CD4-positive, CD25-positive, alpha-beta regulatory T cell (primary cell): ENCODE results near the gene BANP. TPM values are rescaled to one million over a fixed set of nuclear protein-coding genes. Genes with fewer than 3 reads are reported as not detected.
A peak's percentile ranks its signal among the peaks of the same experiment; 100 is the strongest.
"Not testable (repeated sequence)": the region's sequence is repeated elsewhere in the genome, so short reads cannot be mapped to it uniquely, and the experiment has no call there.

ENCODE experiments used
- ATAC-seq, 2 donors: fragments of 150-1000 bp; cut with Tn5 transposase; one replicate each; pipeline ENCODE4 v1.10.0; 2021; ENCODE audit warnings: low read depth in 2 of 2, moderate number of reproducible peaks in 2 of 2, moderate library complexity in 1 of 2
- DNase-seq, 3 donors: peaks; one replicate each; pipeline versions ENCODE4 v3.0.0 to v3.0.0-alpha.2; 2012 to 2022; ENCODE audit warnings: mixed read lengths in 1 of 3
- H3K27ac ChIP-seq: one replicate; pipeline ENCODE4 v1.7.0; 2013; ENCODE audit warnings: mild to moderate bottlenecking, low read length; ENCODE audit not compliant: insufficient read depth, poor library complexity, severe bottlenecking
- H3K27me3 ChIP-seq: one replicate; pipeline ENCODE4 v1.7.0; 2013; ENCODE audit warnings: low read length; ENCODE audit not compliant: control insufficient read depth, insufficient read depth
- H3K36me3 ChIP-seq: one replicate; pipeline ENCODE4 v1.7.0; 2013; ENCODE audit warnings: mild to moderate bottlenecking, low read length, moderate library complexity; ENCODE audit not compliant: control insufficient read depth, insufficient read depth
- H3K4me1 ChIP-seq: 2 replicates; pipeline ENCODE4 v1.7.0; 2013; ENCODE audit warnings: mild to moderate bottlenecking, low read length; ENCODE audit not compliant: insufficient read depth, control insufficient read depth, poor library complexity, severe bottlenecking
- H3K4me3 ChIP-seq: one replicate; pipeline ENCODE4 v1.7.0; 2013; ENCODE audit warnings: low read depth, mild to moderate bottlenecking, low read length, moderate library complexity
- H3K9me3 ChIP-seq, 2 experiments: 1 replicate in 1 of 2; 2 replicates in 1 of 2; pipeline ENCODE4 v1.7.0; 2013; ENCODE audit warnings: low read length in 2 of 2, mild to moderate bottlenecking in 1 of 2, moderate library complexity in 1 of 2; ENCODE audit not compliant: control insufficient read depth in 2 of 2
- H3K27ac Mint-ChIP-seq, 3 donors: one replicate each; pipeline ENCODE4 v1.8.0; 2020 to 2022; ENCODE audit warnings: mild to moderate bottlenecking in 3 of 3, mixed read lengths in 3 of 3, moderate library complexity in 2 of 3
- H3K27me3 Mint-ChIP-seq: one replicate; pipeline ENCODE4 v1.8.0; 2022; ENCODE audit warnings: mild to moderate bottlenecking, mixed read lengths
- H3K36me3 Mint-ChIP-seq: one replicate; pipeline ENCODE4 v1.8.0; 2020; ENCODE audit warnings: mixed read lengths
- H3K4me1 Mint-ChIP-seq, 4 donors: one replicate each; pipeline ENCODE4 v1.8.0; 2020 to 2022; ENCODE audit warnings: mixed read lengths in 4 of 4, mild to moderate bottlenecking in 1 of 4
- H3K4me3 Mint-ChIP-seq, 4 donors: one replicate each; pipeline ENCODE4 v1.8.0; 2020 to 2022; ENCODE audit warnings: mild to moderate bottlenecking in 4 of 4, mixed read lengths in 4 of 4, moderate library complexity in 3 of 4
- H3K9me3 Mint-ChIP-seq, 7 donors: one replicate each; pipeline ENCODE4 v1.8.0; 2020 to 2022; ENCODE audit warnings: mixed read lengths in 7 of 7, mild to moderate bottlenecking in 3 of 7, moderate library complexity in 2 of 7
- polyA plus RNA-seq, 4 donors: library from polyadenylated mRNA; unstranded; fragments of 300-500 nt; fragmentation: Illumina TruSeq; gene quantifications; one replicate each; pipeline ENCODE4 v1.2.3, GENCODE V29; 2021
- total RNA-seq: library from RNA; stranded (reverse); gene quantifications from one replicate; pipeline ENCODE4 v1.2.3, GENCODE V29; 2022

Gene BANP
- total and polyA plus RNA-seq, 5 donors from 2014 or later: 20.4 to 114 (median 26.6) TPM

DNA sequence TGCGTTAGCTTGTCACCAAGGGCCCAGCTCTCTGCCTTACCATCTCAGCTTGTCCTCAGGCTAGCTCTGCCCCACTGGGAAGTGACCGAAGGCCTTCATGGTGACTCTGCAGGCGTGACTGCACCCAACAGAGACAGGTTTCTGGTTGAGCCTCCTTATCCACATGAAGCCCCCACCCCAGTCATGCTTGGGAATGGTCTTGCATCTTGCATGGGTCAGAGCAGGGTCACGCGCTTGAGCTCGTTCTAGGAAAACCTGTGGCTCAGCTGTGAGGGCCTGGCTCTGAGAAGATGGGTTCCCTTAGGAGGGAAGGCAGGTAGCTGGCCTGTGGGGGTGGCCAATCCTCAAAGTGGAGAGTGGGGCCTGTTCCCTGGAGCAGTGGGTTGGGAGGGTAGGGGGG is 122.8 kb downstream of the BANP start:
- Histone ChIP-seq H3K36me3 (peaks cover 59% of the 10 kb centered on the region), H3K4me1 (no peaks in the 10 kb centered on the region), H3K27me3 (no peaks in the 10 kb centered on the region), H3K9me3 (no peaks in the 10 kb centered on the region), H3K4me3 (no peak overlapping the region), H3K27ac (no peak overlapping the region)
- Mint-ChIP-seq H3K9me3 (peaks cover 0 to 2% (median 0%) of the 10 kb centered on the region in 7 donors), H3K4me3 (no peak overlapping the region), H3K27me3 (no peaks in the 10 kb centered on the region), H3K27ac (peak overlapping the region in 1 of 3 donors; percentile 52), H3K36me3 (peaks cover 32% of the 10 kb centered on the region), H3K4me1 (no peaks in the 10 kb centered on the region)
- no peak for DNase-seq
- ATAC-seq: no peak

DNA sequence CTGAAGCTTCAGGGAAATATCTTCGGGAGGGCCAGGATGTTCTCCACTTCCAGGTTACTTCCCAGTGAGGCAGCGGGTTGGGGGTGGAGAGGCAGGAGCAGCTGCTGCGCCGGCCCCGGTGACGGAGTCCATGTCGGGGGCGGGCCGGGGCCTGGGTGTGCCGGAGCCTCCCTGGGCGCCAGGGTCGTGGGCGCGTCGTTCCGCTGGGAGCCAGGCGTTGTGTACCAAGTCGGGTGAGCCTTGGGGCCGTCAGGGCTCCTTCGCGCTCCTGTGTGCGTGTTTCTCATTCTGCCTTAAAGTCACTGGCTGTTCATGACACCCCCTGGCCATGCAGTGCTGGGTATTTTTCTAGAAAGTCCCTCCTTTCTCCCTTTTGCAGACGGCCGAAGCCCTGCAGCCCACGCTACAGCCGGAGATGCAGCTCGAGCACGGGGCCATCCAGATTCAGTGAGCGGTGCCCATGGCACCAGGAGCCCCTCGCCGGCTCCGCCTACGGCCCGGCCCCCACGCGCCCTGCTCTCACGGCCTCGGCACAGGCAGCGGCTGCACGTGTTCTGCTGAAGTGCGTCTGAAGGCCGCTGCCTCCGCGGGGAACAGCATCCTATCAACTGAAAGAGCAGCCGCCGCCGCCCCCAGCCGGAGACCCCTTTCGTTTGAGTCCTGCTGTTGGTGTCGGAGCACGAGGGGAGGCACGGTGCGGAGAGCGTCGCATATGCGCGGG is 125.1 kb downstream of the BANP start:
- Mint-ChIP-seq H3K4me1 (peaks cover 0 to 2% (median 0%) of the 10 kb centered on the region in 4 donors), H3K9me3 (peaks cover 0 to 4% (median 0%) of the 10 kb centered on the region in 7 donors), H3K27me3 (no peaks in the 10 kb centered on the region), H3K4me3 (no peak overlapping the region), H3K27ac (no peak overlapping the region), H3K36me3 (peaks cover 36% of the 10 kb centered on the region)
- no peaks in the 10 kb centered on the region for H3K27me3 ChIP-seq
- H3K36me3 ChIP-seq: peaks cover 42% of the 10 kb centered on the region
- H3K9me3 ChIP-seq: no peaks in the 10 kb centered on the region
- H3K27ac ChIP-seq: no peak overlapping the region
- H3K4me1 ChIP-seq: no peaks in the 10 kb centered on the region
- H3K4me3 ChIP-seq: no peak overlapping the region
- no peak for ATAC-seq
- DNase-seq: no peak

DNA sequence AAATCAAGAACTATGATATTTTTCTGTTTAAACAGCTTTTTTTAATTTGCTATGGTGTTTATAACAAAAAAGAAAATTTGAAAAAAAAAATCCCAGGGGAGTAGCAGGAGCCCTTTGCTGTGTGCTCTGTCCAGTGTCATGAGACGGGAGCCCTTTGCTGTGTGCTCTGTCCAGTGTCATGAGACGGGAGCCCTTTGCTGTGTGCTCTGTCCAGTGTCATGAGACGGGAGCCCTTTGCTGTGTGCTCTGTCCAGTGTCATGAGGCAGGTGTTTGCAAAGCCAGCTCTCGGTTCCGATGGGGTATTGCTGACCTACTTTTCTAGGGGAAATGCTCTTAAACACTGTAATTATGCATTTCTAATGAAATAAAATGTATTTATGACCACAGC is 125.7 kb downstream of the BANP start:
- H3K27ac Mint-ChIP-seq, H3K27me3 Mint-ChIP-seq, H3K4me1 Mint-ChIP-seq, ATAC-seq, H3K4me3 Mint-ChIP-seq, H3K4me1 ChIP-seq, DNase-seq, H3K9me3 ChIP-seq, H3K4me3 ChIP-seq, H3K27ac ChIP-seq, H3K27me3 ChIP-seq, H3K9me3 Mint-ChIP-seq: not testable (repeated sequence)
- peaks cover 40% of the 10 kb centered on the region for H3K36me3 Mint-ChIP-seq
- peaks cover 38% of the 10 kb centered on the region for H3K36me3 ChIP-seq

DNA sequence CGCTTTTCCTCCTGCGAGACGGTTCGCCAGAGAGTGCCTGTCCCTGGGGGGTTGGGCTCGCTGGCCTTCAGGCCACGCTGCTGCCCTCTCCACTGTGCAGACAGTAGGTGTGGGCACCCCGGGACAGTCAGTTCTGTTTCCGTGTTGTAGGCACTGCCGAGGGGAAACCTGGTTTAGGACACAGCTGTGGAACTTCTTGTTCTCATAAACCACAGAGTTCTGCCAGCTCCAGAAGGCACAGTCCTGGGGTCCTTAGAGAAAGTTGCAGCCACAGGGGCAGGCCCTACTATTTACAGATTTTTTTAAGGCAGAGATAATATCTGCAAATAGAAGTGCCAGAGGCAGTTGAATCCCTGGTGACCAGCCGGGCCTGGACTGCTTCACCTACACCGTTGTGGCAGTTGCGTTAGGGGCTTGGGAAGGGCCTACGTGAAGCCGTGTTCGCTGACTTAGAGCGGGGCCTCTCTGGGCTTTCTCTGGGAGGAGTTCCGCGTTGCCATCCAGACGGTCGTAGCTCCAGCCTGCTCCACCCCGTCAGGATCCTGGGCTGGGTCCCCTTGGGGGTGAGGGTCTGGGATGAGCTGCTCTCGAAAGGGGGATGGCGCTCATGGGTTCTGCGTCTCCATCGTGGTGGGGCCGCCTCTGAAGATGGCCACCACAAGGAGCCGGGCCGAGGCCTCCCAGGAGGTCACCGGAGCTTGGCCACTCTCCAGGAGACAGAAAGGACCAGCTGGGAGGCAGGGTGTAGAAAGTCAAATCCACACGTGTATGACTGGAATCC is 126.3 kb downstream of the BANP start:
- H3K9me3 Mint-ChIP-seq: peaks cover 0 to 4% (median 0%) of the 10 kb centered on the region in 7 donors
- no peak overlapping the region for H3K27ac Mint-ChIP-seq
- Histone ChIP-seq H3K9me3 (no peaks in the 10 kb centered on the region), H3K36me3 (peaks cover 38% of the 10 kb centered on the region), H3K4me1 (no peaks in the 10 kb centered on the region), H3K27me3 (no peaks in the 10 kb centered on the region), H3K4me3 (no peak overlapping the region), H3K27ac (no peak overlapping the region)
- H3K27me3 Mint-ChIP-seq: no peaks in the 10 kb centered on the region
- ATAC-seq (no peak), DNase-seq (no peak)
- H3K36me3 Mint-ChIP-seq: peaks cover 40% of the 10 kb centered on the region
- peaks cover 0 to 2% (median 0%) of the 10 kb centered on the region in 4 donors for H3K4me1 Mint-ChIP-seq
- no peak overlapping the region for H3K4me3 Mint-ChIP-seq

DNA sequence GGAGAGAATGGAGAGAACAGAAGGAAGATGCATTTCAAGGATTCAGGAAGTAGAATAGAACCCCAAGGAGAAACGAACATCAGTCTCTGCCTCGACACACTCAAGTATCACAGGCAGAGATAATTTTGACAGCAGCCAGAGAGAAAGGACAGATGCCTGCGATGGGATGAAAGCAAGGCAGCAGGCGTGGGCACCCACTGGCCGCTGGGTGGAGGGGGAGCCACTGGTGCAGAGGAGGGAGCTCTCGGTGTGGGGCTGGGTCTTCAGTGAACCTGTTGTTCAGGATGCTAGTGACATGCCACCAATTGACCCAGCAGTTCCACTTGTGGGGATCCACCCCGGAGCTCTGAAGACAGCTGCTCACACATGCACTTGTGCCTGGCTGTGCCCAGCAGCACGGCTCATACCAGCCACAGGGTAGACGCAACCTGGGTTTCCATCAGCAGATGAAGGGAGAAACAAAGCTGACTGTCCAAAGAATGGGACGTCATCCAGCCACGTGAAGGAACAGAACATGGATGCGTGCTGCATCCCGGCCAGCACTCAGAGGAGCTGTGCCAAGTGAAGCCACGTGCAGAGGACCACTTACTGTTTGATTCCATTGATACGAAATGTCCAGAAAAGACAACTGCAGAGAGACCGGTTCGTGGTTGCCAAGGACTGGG is 127.0 kb downstream of the BANP start:
- Mint-ChIP-seq H3K27ac (no peak overlapping the region), H3K27me3 (no peaks in the 10 kb centered on the region), H3K4me1 (peaks cover 0 to 2% (median 0%) of the 10 kb centered on the region in 4 donors), H3K36me3 (peaks cover 40% of the 10 kb centered on the region), H3K4me3 (no peak overlapping the region), H3K9me3 (peaks cover 0 to 4% (median 0%) of the 10 kb centered on the region in 7 donors)
- DNase-seq (no peak), ATAC-seq (no peak)
- no peaks in the 10 kb centered on the region for H3K9me3 ChIP-seq
- H3K27ac ChIP-seq: no peak overlapping the region
- no peaks in the 10 kb centered on the region for H3K27me3 ChIP-seq
- peaks cover 31% of the 10 kb centered on the region for H3K36me3 ChIP-seq
- no peak overlapping the region for H3K4me3 ChIP-seq
- H3K4me1 ChIP-seq: no peaks in the 10 kb centered on the region

DNA sequence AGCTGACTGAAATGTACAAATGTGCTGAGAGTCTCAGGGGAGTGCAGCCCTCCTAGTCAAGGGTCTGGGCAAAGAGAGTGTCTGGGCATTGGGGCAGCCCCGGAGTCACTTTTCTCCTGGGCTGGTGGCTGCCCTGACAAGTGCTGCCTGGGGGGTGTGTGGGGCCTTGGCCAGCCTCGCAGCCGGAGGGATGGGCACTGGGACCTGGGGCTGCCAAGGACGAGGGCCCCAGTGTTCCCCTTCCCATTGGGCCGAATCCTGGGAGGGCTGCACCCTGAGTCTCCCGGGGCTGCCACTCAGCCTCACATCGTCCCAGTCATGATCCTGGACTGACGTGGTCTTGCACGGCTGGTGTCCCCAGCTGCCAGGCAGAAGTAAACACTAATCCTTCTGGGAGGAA is 132.3 kb downstream of the BANP start:
- Histone ChIP-seq H3K27me3 (no peaks in the 10 kb centered on the region), H3K4me3 (no peak overlapping the region), H3K27ac (no peak overlapping the region), H3K4me1 (no peaks in the 10 kb centered on the region), H3K9me3 (no peaks in the 10 kb centered on the region), H3K36me3 (no peaks in the 10 kb centered on the region)
- ATAC-seq (no peak), DNase-seq (no peak)
- Mint-ChIP-seq H3K9me3 (peaks cover 0 to 3% (median 0%) of the 10 kb centered on the region in 7 donors), H3K4me3 (no peak overlapping the region), H3K36me3 (peaks cover 21% of the 10 kb centered on the region), H3K4me1 (peaks cover 0 to 2% (median 0%) of the 10 kb centered on the region in 4 donors), H3K27ac (no peak overlapping the region), H3K27me3 (no peaks in the 10 kb centered on the region)

DNA sequence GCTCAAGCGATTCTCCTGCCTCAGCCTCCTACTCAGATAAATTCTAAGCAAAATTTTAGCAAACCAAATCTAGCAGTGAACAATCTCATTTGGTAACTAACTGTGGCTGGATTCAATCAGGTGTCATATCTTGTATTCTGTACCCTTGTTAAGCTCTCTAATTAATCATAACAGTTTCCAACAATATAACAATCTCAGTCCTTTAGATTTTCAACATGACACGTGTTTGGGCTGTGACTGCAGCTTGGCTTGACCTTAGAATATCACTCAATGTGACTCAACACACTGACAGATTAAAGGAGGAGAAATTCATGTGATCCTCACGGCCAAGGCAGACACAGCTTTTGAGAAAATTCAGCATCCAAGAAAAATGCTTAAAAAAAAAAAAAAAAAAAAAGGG is 133.6 kb downstream of the BANP start:
- no peaks in the 10 kb centered on the region for H3K9me3 Mint-ChIP-seq
- no peak for ATAC-seq

More for the DNA sequence above, 133.6 kb downstream of the BANP start:
- Histone ChIP-seq H3K27me3 (no peaks in the 10 kb centered on the region), H3K4me1 (no peaks in the 10 kb centered on the region), H3K4me3 (no peak overlapping the region), H3K36me3 (no peaks in the 10 kb centered on the region), H3K9me3 (no peaks in the 10 kb centered on the region), H3K27ac (no peak overlapping the region)
- Mint-ChIP-seq H3K36me3 (peaks cover 15% of the 10 kb centered on the region), H3K4me3 (no peak overlapping the region), H3K27me3 (no peaks in the 10 kb centered on the region), H3K4me1 (peaks cover 0 to 2% (median 0%) of the 10 kb centered on the region in 4 donors), H3K27ac (no peak overlapping the region)
- DNase-seq: no peak
